GM18858 (cell line): ENCODE data around the gene EREG.

ENCODE experiments used
- ATAC-seq: cut with Tn5 transposase; IDR thresholded peaks from one replicate; pipeline ENCODE4 v1.9.1; 2021; ENCODE audit not compliant: unreplicated experiment

Gene EREG

DNA sequence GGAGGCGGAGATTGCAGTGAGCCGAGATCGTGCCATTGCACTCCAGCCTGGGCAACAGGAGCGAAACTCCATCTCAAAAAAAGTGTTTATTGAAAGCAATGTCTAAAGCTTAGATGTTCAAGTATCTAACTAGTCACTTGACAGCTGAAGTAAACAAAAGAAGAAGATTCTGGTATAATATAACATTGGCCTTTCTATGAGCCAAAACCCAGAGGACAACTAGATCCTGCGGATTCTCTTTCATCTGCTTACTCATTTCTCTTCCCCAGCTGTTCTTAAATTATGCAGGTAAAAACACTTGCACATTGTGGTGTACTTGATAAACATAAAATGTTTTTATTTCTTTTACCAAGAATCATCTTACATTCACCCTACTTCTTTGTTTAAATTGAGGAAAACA, 55.9 kb downstream of the EREG start:
- no peak for ATAC-seq

DNA sequence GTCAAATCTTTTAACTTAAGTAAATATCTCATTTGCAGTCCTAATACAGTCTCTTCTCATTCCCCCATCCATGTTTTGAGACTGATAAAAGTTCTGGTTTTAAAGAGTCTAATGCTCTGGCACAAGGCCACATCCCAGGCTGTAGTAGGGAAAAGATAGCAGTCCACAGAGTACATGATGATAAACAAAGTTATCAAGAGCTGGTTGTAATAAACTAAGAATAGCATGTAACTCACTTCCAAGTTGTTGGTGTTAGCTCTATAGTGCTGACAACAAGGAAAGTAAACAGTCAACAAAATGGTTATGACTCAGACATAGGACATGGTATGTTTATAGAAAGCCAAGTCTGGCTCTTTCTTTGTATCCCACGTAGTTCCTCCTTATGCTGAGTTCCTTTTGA, 58.2 kb downstream of the EREG start:
- ATAC-seq: no peak

DNA sequence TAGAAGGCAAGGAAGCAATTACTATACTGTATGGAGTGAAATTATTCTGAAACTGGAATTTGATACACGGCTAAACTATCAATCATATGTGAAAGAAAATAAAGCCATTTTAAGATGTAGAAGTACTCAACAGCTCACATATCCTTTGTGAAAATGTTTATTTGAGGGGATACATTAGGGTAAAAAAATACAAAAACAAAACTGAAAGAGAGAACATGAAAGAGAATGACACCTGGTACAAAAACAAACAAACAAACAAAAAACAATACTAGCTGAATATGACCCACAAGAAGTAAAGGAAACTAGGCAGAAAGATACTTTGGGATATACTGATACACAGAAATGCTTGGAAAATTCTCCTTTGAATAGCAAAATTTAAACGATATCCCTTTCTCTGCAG, 59.2 kb downstream of the EREG start:
- ATAC-seq: no peak

DNA sequence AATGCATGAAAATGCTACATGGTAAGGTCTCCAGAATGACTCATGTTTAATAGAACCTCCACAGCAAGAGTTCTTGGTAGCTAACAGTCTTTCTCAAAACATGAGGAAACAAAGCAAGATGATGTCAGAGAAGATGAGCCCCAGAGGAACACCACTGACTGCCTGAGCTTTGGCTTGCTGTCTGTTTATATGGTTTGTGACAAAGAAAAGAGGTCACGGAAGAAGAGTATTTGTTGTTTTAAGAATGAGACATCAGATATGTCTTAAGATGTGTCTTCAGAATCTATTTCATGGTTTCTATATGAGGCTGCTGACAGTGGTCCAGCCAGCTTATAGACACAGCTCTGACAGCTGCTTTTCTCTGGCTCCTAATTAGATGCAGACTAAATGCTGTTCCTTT, 61.2 kb downstream of the EREG start:
- ATAC-seq: no peak

DNA sequence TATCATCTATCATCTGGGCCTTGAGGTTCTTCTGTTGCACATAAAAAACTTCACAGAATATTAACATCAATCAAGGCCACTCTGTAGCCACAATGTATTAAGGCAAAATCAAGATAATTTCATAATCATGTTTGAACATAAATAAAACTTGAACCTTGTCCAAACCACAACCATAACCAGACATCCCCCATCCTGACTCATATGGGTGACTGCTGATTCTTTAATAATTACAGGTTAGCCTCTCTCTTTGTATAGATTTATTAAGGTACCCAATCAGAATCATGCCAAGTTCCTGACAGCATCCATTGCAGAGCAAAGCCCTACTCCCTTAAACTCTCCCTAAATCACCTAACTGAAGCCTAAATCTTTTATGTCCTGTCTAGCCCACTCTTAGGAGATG, 63.3 kb downstream of the EREG start:
- ATAC-seq: no peak

DNA sequence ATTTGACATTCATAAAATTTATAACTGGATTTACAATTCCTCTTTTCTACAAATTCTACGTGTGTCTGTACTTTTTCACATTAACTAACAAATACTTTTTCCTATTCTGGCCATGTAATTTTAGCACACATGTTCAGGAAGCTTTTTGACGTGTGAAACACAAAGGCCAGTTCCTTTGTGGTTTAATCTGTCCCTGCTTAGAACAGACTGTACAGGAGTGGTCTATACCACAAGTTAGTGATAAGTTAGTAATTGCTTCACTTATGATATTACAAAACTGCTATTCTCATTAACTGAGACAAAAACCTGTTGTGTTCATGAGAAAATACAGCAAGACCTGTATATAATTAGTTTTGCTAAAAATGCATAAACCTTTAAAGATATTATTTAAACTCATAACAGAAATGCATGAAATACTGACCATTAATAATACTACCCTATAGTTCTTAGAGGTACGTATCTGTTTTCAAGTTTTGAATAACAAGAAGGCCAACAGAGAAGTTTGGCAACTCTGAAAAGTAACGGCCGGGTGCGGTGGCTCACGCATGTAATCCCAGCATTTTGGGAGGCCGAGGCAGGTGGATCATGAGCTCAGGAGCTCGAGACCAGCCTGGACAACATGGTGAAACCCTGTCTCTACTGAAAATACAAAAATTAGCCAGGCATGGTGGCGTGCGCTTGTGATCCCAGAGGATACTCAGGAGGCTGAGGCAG, 66.3 kb downstream of the EREG start:
- ATAC-seq: peak; percentile 59

DNA sequence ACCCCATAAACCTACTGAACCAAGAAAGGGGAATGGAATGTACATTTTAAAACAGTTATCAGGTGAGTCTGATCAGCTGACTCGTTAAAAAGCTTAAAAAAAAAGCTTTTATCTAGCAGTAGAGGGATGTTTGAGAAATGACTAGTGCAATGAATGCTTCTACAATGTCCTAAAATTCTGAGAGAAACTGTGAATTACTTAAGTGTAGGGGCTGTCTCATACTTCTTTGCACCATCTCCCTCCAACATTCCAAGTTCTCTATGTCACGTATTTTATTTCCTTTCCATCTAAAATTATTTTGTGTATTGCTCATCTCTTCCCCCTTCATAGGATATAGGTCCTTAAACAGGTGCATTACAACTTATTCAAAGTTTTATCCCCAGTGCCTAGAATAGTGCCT, 68.1 kb downstream of the EREG start:
- ATAC-seq: no peak

DNA sequence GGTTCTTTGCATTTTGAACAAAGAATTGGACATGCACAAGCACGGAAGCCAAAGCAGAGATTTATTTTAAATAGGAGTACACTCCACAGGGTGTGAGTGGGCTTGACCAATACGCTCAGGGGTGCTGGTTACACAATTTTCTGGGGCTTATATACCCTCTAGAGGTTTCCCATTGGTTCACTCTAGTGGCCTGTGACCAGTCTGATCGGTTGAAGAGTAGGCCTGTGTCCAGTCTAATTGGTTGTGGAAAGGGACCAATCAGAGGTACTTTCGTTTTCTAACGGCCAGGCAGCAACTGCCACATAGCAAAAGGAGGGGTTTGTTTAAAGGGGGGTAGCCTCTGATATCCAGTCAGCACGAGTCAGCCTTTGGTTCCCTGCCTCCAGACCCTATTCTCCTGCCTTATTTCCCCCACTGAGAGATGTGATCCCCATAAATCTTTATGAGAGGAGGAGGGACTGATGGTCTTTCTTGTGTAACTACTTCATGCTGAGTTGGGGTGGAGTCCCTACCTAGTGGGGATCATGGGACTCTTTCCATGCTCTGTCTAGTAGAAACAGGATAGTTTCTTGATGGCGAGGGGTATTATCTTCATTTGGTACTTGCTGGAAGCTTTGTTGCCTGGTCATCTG, 68.7 kb downstream of the EREG start:
- ATAC-seq: no peak

DNA sequence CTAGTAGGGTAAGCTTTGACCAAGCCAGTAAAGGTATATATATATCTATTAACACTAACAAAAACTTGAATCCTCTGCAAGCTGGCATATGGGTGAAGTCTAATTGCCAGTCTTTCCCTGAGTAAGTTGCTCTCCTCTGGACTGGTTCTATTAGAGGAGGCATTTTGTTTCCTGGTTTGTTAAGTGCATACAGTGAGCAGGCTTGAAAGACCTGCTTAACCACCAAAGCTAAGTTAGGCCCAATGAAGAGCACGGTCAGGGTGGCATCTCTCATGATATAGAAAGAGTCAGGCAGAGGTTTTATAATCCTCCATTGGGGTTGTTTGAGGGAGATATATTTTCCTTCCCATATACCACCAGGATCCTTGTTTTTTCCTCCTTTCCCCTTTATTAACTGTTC, 70.4 kb downstream of the EREG start:
- no peak for ATAC-seq

DNA sequence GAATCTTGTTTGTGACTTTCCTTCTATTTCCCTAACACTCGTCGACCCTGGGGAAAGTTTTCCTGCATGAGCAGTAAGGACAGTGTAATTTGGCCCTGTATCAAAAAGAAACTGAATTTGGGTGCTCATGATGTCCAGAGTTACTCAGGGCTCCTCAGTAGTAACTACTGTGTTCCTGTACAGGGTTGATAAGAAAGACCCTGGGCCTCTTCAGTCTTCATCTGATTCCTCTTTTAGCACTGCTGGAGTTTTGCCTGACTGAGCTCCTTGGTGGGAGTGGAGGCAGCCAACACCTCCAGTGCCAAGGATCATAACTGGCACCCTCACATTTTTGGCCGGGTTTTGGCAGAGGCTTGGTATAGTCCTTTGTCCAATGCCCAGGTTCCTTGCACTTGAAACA, 72.9 kb downstream of the EREG start:
- ATAC-seq: no peak
